ENCODE data around the gene LGALS9. TPM values are rescaled to one million over a fixed set of nuclear protein-coding genes. Genes with fewer than 3 reads are reported as not detected.
"Not testable (repeated sequence)": the region's sequence is repeated elsewhere in the genome, so short reads cannot be mapped to it uniquely, and the experiment has no call there.

LGALS9 gene
- total RNA-seq, 1 donor from 2014 or later = 185 TPM

GRCh38 chr17:27654136-27654535 lies 23.1 kb downstream of the LGALS9 start:
- Histone ChIP-seq H3K36me3 (no peaks in the 10 kb centered on the region), H3K9me3 (no peaks in the 10 kb centered on the region), H3K4me1 (no peaks in the 10 kb centered on the region), H3K27ac (no peak overlapping the region), H3K4me3 (no peak overlapping the region), H3K27me3 (no peaks in the 10 kb centered on the region)
- DNase-seq = no peak
- no peak for TF ChIP-seq CTCF (IDR thresholded peaks at IDR 0.05)
- intact Hi-C loops (cut with DNase I) = no loop called here
- ATAC-seq = no peak

- peak; percentile 70 for ATAC-seq
- intact Hi-C loops (cut with DNase I) = no loop called here
- no peaks in the 10 kb centered on the region for H3K9me3 ChIP-seq
- H3K27me3 ChIP-seq = no peaks in the 10 kb centered on the region
- no peaks in the 10 kb centered on the region for H3K4me1 ChIP-seq
- H3K27ac ChIP-seq = no peak overlapping the region
- H3K4me3 ChIP-seq = no peak overlapping the region
- H3K36me3 ChIP-seq = no peaks in the 10 kb centered on the region
- peak; percentile 85 for DNase-seq
- TF ChIP-seq CTCF (IDR thresholded peaks at IDR 0.05) = peak; percentile 96
Observed at GRCh38 chr17:27654654-27655524, 23.9 kb downstream of the LGALS9 start.

GRCh38 chr17:27655525-27656111 lies 24.6 kb downstream of the LGALS9 start:
- H3K4me1 ChIP-seq; intact Hi-C loops (cut with DNase I); DNase-seq; ATAC-seq; H3K36me3 ChIP-seq; H3K4me3 ChIP-seq; H3K9me3 ChIP-seq; H3K27ac ChIP-seq; H3K27me3 ChIP-seq: not testable (repeated sequence)

GRCh38 chr17:27656620-27657019 lies 25.6 kb downstream of the LGALS9 start:
- H3K4me3 ChIP-seq; H3K27ac ChIP-seq; H3K36me3 ChIP-seq; H3K27me3 ChIP-seq; intact Hi-C loops (cut with DNase I); ATAC-seq; H3K9me3 ChIP-seq; H3K4me1 ChIP-seq; DNase-seq: not testable (repeated sequence)

GRCh38 chr17:27657620-27658019 lies 26.6 kb downstream of the LGALS9 start:
- no peaks in the 10 kb centered on the region for H3K4me1 ChIP-seq
- H3K9me3 ChIP-seq = no peaks in the 10 kb centered on the region
- ATAC-seq = no peak
- TF ChIP-seq CTCF (IDR thresholded peaks at IDR 0.05) = no peak
- H3K4me3 ChIP-seq = no peak overlapping the region
- H3K27me3 ChIP-seq = no peaks in the 10 kb centered on the region
- intact Hi-C loops (cut with DNase I) = no loop called here
- no peaks in the 10 kb centered on the region for H3K36me3 ChIP-seq
- peak; percentile 40 for DNase-seq
- H3K27ac ChIP-seq = no peak overlapping the region

GRCh38 chr17:27659683-27660082 lies 28.7 kb downstream of the LGALS9 start:
- Histone ChIP-seq H3K27me3 (no peaks in the 10 kb centered on the region), H3K27ac (no peak overlapping the region), H3K36me3 (no peaks in the 10 kb centered on the region), H3K4me1 (no peaks in the 10 kb centered on the region), H3K9me3 (no peaks in the 10 kb centered on the region), H3K4me3 (no peak overlapping the region)
- ATAC-seq = no peak
- intact Hi-C loops (cut with DNase I) = no loop called here
- peak; percentile 11 for DNase-seq
- TF ChIP-seq CTCF (IDR thresholded peaks at IDR 0.05) = no peak
